Liver (tissue), 9 donors: ENCODE data around the gene GPANK1. TPM values are rescaled to one million over a fixed set of nuclear protein-coding genes. Genes with fewer than 3 reads are reported as not detected.

Experiments
- DNase-seq: peaks from one replicate; pipeline ENCODE4 v3.0.0-alpha.2; 2017; ENCODE audit warnings: low spot score
- H3K27ac ChIP-seq, 2 donors: one replicate each; pipeline ENCODE4 v1.7.0; 2013; ENCODE audit warnings: inconsistent platforms in 2 of 2, low read length in 2 of 2, control low read depth in 1 of 2, low read depth in 1 of 2, mild to moderate bottlenecking in 1 of 2
- H3K27me3 ChIP-seq, 4 donors: one replicate each; pipeline versions ENCODE4 v1.6.1 to v1.7.0; 2013; ENCODE audit warnings: low read length in 3 of 4, inconsistent platforms in 1 of 4, mild to moderate bottlenecking in 1 of 4, moderate library complexity in 1 of 4; ENCODE audit not compliant: control insufficient read depth in 4 of 4, insufficient read depth in 4 of 4
- H3K36me3 ChIP-seq, 4 donors: one replicate each; pipeline versions ENCODE4 v1.6.1 to v1.7.0; 2013; ENCODE audit warnings: low read length in 3 of 4, mild to moderate bottlenecking in 3 of 4, low read depth in 1 of 4, moderate library complexity in 1 of 4; ENCODE audit not compliant: control insufficient read depth in 4 of 4, insufficient read depth in 3 of 4
- H3K4me1 ChIP-seq, 4 donors: one replicate each; pipeline versions ENCODE4 v1.6.1 to v1.7.0; 2013; ENCODE audit warnings: low read length in 3 of 4, mild to moderate bottlenecking in 3 of 4, moderate library complexity in 1 of 4; ENCODE audit not compliant: control insufficient read depth in 4 of 4, insufficient read depth in 4 of 4
- H3K4me3 ChIP-seq, 3 donors: one replicate each; pipeline versions ENCODE4 v1.6.1 to v1.7.0; 2013; ENCODE audit warnings: low read length in 3 of 3, control low read depth in 1 of 3, low read depth in 1 of 3, mild to moderate bottlenecking in 1 of 3
- H3K9ac ChIP-seq, 2 donors: one replicate each; pipeline ENCODE4 v1.7.0; 2013; ENCODE audit warnings: low read length in 2 of 2, mild to moderate bottlenecking in 2 of 2, moderate library complexity in 2 of 2, control low read depth in 1 of 2, low read depth in 1 of 2
- H3K9me3 ChIP-seq, 4 donors: one replicate each; pipeline versions ENCODE4 v1.6.1 to v1.7.0; 2013; ENCODE audit warnings: low read length in 3 of 4; ENCODE audit not compliant: control insufficient read depth in 4 of 4
- EGR1 ChIP-seq, 2 donors: IDR thresholded peaks; 2 replicates each; pipeline ENCODE4 v1.6.1; 2016 to 2018; ENCODE audit warnings: antibody characterized with exemption in 2 of 2, low read depth in 2 of 2
- FOXA1 ChIP-seq: IDR thresholded peaks from 2 replicates; pipeline ENCODE4 v1.6.1; 2016; ENCODE audit warnings: antibody characterized with exemption
- FOXA2 ChIP-seq: IDR thresholded peaks from 2 replicates; pipeline ENCODE4 v1.6.1; 2016; ENCODE audit warnings: antibody characterized with exemption
- GABPA ChIP-seq, 2 donors: IDR thresholded peaks in 1 of 2; conservative IDR thresholded peaks in 1 of 2; 2 replicates each; pipeline ENCODE4 v1.6.1; 2016; ENCODE audit warnings: antibody characterized with exemption in 2 of 2, mild to moderate bottlenecking in 1 of 2, moderate library complexity in 1 of 2
- HNF4A ChIP-seq, 2 donors: conservative IDR thresholded peaks; 2 replicates each; pipeline ENCODE4 v1.6.1; 2016; ENCODE audit warnings: antibody characterized with exemption in 2 of 2, mild to moderate bottlenecking in 2 of 2
- HNF4G ChIP-seq: IDR thresholded peaks from 2 replicates; pipeline ENCODE4 v1.6.1; 2016; ENCODE audit warnings: antibody characterized with exemption
- JUND ChIP-seq, 2 donors: IDR thresholded peaks; 2 replicates each; pipeline ENCODE4 v1.6.1; 2016; ENCODE audit warnings: antibody characterized with exemption in 2 of 2
- NR2F2 ChIP-seq: IDR thresholded peaks from 2 replicates; pipeline ENCODE4 v1.6.1; 2016; ENCODE audit warnings: antibody characterized with exemption
- RAD21 ChIP-seq, 2 donors: IDR thresholded peaks; 2 replicates each; pipeline ENCODE4 v1.6.1; 2016; ENCODE audit warnings: antibody characterized with exemption in 2 of 2, mild to moderate bottlenecking in 2 of 2
- SP1 ChIP-seq: IDR thresholded peaks from 2 replicates; pipeline ENCODE4 v1.6.1; 2018; ENCODE audit warnings: antibody characterized with exemption, mild to moderate bottlenecking
- TAF1 ChIP-seq: conservative IDR thresholded peaks from 2 replicates; pipeline ENCODE4 v1.6.1; 2016; ENCODE audit warnings: antibody characterized with exemption, mild to moderate bottlenecking
- YY1 ChIP-seq: IDR thresholded peaks from 2 replicates; pipeline ENCODE4 v1.6.1; 2016; ENCODE audit warnings: antibody characterized with exemption, mild to moderate bottlenecking
- WGBS: extraction: QIAGEN DNeasy Blood & Tissue Kit; methylation state at CpG from one replicate; pipeline ENCODE4 v1.1.7; 2013; 5-methylcytosine and 5-hydroxymethylcytosine counted together
- polyA plus RNA-seq, 2 donors: library from polyadenylated mRNA; stranded (reverse) in 1 of 2; unstranded in 1 of 2; fragments of 200-250 nt in 1 of 2; fragments of >200 nt in 1 of 2; fragmentation: Nextera tagmentation in 1 of 2; extraction: Ambion mirVana in 1 of 2; gene quantifications; one replicate each; pipeline versions ENCODE4 v1.2.1 to v1.2.3, GENCODE V29; 2013 to 2015
- total RNA-seq, 2 donors: library from RNA; depleted of rRNA; stranded (reverse); fragments of >200 nt; gene quantifications; one replicate each; pipeline ENCODE4 v1.2.3, GENCODE V29; 2014
- TF ChIP-seq, protein P1 (sequence below): fragments of 150-350 bp; IDR thresholded peaks from 2 replicates; pipeline ENCODE4 v1.5.1; 2017; ENCODE audit warnings: improper control_type of control experiment, low read depth, low read length; ENCODE audit not compliant: missing input control
- TF ChIP-seq, protein P2 (sequence below): IDR thresholded peaks from 2 replicates; pipeline ENCODE4 v1.6.1; 2016; ENCODE audit warnings: antibody characterized with exemption
- TF ChIP-seq, protein P3 (sequence below): IDR thresholded peaks from 2 replicates; pipeline ENCODE4 v1.6.1; 2016; ENCODE audit warnings: antibody characterized with exemption, mild to moderate bottlenecking
- TF ChIP-seq, protein P4 (sequence below): IDR thresholded peaks from 2 replicates; pipeline ENCODE4 v1.6.1; 2016; ENCODE audit warnings: antibody characterized with exemption
- donor health status: healthy.
- donor health status: healthy.
- donor health status: healthy.
- donor health status: healthy.
- donor health status: healthy.

GPANK1 gene
- total and polyA plus RNA-seq, 4 donors, result 7.6 to 13.9 (median 11.2) TPM

DNA sequence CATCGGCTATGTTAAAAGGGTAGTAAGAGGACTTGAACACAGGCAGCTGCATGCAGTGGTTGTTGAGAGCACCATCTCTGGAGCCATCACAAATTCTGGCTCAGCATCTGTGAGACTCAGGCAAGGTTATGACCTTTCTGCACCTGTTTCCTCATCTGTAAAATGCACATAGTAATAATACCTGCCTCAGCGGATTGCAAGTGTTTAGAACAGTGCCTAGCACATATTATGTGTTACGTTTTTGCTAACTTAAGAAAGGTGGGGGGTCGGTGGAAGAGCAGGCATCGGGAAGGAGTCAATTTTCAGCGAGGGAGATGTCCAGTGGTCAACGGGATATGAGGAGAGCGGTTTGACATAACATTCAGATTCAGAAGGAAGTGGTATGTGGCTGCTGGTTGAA lies 13.2 kb upstream of the GPANK1 start:
- peaks cover 0 to 4% (median 3%) of the 10 kb centered on the region in 4 donors for H3K36me3 ChIP-seq
- H3K9ac ChIP-seq, result no peak overlapping the region
- no peak for DNase-seq
- peaks cover 1 to 18% (median 12%) of the 10 kb centered on the region in 4 donors for H3K4me1 ChIP-seq
- H3K9me3 ChIP-seq, result no peaks in the 10 kb centered on the region
- H3K27me3 ChIP-seq, result no peaks in the 10 kb centered on the region
- TF ChIP-seq HNF4A (conservative IDR thresholded peaks at IDR 0.05), result no peak
- no peak for TF ChIP-seq YY1
- TF ChIP-seq TAF1, result no peak
- no peak for TF ChIP-seq FOXA2
- TF ChIP-seq, protein P1, sequence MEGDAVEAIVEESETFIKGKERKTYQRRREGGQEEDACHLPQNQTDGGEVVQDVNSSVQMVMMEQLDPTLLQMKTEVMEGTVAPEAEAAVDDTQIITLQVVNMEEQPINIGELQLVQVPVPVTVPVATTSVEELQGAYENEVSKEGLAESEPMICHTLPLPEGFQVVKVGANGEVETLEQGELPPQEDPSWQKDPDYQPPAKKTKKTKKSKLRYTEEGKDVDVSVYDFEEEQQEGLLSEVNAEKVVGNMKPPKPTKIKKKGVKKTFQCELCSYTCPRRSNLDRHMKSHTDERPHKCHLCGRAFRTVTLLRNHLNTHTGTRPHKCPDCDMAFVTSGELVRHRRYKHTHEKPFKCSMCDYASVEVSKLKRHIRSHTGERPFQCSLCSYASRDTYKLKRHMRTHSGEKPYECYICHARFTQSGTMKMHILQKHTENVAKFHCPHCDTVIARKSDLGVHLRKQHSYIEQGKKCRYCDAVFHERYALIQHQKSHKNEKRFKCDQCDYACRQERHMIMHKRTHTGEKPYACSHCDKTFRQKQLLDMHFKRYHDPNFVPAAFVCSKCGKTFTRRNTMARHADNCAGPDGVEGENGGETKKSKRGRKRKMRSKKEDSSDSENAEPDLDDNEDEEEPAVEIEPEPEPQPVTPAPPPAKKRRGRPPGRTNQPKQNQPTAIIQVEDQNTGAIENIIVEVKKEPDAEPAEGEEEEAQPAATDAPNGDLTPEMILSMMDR, result no peak
- no peak for TF ChIP-seq SP1
- no peak for TF ChIP-seq NR2F2
- no peak for TF ChIP-seq JUND (IDR thresholded peaks at IDR 0.05)
- TF ChIP-seq, protein P2, sequence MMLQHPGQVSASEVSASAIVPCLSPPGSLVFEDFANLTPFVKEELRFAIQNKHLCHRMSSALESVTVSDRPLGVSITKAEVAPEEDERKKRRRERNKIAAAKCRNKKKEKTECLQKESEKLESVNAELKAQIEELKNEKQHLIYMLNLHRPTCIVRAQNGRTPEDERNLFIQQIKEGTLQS, result no peak
- 74% methylated on average over 8 of the region's 8 CpGs for WGBS
- H3K4me3 ChIP-seq, result no peak overlapping the region
- no peak overlapping the region for H3K27ac ChIP-seq

DNA sequence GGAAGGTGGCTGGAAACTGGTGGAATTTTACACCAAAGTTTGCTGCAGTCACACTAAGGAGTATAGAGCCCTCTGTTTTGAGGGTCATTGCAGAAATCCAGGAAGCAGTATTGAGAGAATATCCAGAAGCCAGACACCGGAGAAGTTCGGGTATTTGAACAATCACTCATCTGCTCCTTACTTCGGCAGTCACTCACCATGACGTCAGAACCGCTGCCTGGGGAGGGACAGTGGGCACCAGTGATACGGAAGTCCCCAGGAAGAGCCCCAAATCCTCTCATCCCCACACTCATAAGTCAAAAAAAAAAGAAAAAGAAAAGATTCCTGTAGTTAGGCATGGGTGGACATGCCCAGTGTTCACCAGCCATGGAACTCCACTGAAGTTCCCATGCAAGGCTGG lies 12.1 kb upstream of the GPANK1 start:
- no peak overlapping the region for H3K27ac ChIP-seq

DNA sequence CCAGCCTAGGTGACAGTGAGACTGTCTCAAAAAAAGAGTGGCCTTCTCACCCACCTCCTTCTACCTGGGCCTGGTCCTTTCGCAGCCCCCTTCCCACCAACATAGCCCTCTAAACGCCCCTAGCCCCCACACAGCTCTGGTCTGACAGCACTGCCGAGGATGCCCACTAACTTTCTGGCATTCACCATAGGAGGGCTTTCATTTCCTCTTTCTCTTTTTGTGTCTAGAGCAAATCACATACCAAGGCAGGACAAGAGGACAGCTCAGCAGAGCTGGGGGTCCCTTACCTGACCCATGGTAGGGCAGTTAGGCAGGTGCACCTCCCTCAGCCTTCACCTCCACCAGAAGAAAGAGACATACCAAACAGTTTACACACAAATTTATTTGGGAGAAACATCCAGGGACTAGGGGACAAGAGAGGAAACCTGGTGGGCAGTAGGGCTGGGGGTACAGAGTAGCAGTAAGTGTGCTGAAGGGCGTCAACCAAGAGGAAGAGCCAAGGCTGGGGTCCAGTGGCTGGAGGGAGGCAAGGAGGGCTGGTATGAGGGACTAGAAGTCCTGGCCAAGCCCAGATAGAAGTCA lies 11.6 kb upstream of the GPANK1 start:
- peaks cover 2 to 17% (median 10%) of the 10 kb centered on the region in 4 donors for H3K36me3 ChIP-seq
- DNase-seq, result no peak
- H3K27me3 ChIP-seq, result no peaks in the 10 kb centered on the region
- 86% methylated on average over 4 of the region's 4 CpGs for WGBS
- H3K9ac ChIP-seq, result no peak overlapping the region
- H3K4me3 ChIP-seq, result no peak overlapping the region
- H3K9me3 ChIP-seq, result no peaks in the 10 kb centered on the region
- TF ChIP-seq HNF4A (conservative IDR thresholded peaks at IDR 0.05) (no peak), HNF4G (no peak), EGR1 (IDR thresholded peaks at IDR 0.05; ENCODE audit: low read depth in 2 of 2) (no peak), GABPA (IDR thresholded peaks at IDR 0.05 in 1 of 2, conservative IDR thresholded peaks at IDR 0.05 in 1 of 2) (no peak), TAF1 (no peak)
- TF ChIP-seq, protein P3, sequence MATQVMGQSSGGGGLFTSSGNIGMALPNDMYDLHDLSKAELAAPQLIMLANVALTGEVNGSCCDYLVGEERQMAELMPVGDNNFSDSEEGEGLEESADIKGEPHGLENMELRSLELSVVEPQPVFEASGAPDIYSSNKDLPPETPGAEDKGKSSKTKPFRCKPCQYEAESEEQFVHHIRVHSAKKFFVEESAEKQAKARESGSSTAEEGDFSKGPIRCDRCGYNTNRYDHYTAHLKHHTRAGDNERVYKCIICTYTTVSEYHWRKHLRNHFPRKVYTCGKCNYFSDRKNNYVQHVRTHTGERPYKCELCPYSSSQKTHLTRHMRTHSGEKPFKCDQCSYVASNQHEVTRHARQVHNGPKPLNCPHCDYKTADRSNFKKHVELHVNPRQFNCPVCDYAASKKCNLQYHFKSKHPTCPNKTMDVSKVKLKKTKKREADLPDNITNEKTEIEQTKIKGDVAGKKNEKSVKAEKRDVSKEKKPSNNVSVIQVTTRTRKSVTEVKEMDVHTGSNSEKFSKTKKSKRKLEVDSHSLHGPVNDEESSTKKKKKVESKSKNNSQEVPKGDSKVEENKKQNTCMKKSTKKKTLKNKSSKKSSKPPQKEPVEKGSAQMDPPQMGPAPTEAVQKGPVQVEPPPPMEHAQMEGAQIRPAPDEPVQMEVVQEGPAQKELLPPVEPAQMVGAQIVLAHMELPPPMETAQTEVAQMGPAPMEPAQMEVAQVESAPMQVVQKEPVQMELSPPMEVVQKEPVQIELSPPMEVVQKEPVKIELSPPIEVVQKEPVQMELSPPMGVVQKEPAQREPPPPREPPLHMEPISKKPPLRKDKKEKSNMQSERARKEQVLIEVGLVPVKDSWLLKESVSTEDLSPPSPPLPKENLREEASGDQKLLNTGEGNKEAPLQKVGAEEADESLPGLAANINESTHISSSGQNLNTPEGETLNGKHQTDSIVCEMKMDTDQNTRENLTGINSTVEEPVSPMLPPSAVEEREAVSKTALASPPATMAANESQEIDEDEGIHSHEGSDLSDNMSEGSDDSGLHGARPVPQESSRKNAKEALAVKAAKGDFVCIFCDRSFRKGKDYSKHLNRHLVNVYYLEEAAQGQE, result no peak
- peaks cover 1 to 13% (median 8%) of the 10 kb centered on the region in 4 donors for H3K4me1 ChIP-seq
- H3K27ac ChIP-seq, result no peak overlapping the region

More for the DNA sequence above, 12.1 kb upstream of the GPANK1 start:
- H3K27me3 ChIP-seq, result no peaks in the 10 kb centered on the region
- peaks cover 1 to 16% (median 9%) of the 10 kb centered on the region in 4 donors for H3K4me1 ChIP-seq
- no peaks in the 10 kb centered on the region for H3K9me3 ChIP-seq
- TF ChIP-seq FOXA1 (no peak), RAD21 (IDR thresholded peaks at IDR 0.05) (no peak), SP1 (no peak)
- TF ChIP-seq, protein P4, sequence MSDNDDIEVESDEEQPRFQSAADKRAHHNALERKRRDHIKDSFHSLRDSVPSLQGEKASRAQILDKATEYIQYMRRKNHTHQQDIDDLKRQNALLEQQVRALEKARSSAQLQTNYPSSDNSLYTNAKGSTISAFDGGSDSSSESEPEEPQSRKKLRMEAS, result no peak
- peaks cover 2 to 12% (median 7%) of the 10 kb centered on the region in 4 donors for H3K36me3 ChIP-seq
- H3K9ac ChIP-seq, result no peak overlapping the region
- H3K4me3 ChIP-seq, result no peak overlapping the region
- 80% methylated on average over 6 of the region's 6 CpGs for WGBS
- no peak for DNase-seq
